ENCODE measurements around the gene RBMS3.
"Not testable (repeated sequence)": the region's sequence is repeated elsewhere in the genome, so short reads cannot be mapped to it uniquely, and the experiment has no call there.

RBMS3 gene

DNA sequence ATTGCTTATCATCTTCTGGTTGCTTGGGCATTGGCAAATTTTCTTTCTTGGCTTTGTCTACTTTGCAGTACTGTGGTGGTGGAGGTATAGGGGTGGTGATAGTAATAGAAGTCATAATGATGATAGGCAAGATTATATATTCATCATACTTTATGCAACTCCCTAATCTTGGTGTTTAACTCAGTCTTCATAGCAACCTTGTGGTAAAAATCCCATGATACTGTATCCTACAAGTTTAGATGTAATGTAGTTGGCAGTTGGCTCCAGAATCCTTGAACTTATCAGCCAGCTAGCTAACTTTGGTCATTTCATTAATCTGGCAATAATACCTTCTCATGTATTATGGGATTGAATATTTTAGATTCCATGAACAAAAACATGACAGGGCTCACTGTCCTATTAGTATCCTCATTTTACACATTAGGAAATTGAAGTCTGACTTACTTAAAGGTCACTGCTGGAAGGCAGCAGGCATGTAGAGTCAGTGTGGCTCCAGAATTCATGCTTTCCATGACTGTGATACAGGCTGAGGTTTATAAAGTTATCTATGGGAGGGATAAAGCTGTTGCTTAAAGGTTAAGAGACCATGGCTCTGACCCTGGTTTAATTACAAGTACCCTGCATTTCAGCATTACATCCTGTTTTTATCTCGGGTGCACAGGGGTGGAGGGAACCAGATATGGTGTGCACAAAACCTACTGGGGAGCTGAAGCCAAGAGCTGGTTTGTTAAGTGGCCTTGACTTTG is 33.3 kb downstream of the RBMS3 start:
- DNase-seq: no peak

DNA sequence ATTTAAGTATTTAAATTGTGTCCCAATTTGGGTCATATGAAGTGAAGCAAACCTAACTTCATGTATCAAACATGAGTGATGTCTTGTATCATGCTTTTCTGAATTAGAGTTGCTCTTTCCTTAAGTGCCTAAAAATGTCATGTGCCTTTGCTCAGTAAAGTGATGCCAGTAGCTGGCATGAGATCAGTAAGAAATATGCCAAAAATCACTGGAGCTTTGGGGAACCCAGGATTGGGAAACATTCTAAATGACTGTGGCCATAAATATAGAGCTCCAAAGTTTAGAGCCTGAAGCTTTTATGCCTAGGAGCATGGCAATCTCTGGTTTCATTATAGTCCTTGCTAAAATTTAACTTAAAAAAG is 33.8 kb downstream of the RBMS3 start:
- DNase-seq: no peak

DNA sequence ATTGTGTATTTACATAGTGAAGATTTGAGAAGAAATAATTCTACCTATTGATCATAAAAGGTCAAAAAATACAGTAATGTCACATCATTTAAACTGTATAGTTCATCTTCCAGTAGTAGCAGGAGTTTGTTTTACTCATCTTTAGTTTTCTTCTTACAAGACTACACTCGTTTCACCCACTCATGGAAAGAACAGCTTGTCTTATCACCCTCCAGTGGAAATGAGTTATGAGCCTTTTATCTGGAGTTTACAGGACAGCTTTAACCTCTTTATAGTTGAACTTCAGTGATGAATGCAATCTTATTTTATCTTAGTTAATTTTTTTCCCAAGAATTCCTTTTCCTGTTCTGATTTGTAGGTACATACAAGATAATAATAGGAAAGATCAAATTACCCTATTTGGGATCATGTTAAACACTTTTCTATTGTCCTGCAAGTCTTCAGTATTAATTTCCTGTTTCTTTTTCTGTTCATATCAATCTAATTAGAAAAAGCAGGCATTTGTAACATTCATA is 36.8 kb downstream of the RBMS3 start:
- DNase-seq: no peak

DNA sequence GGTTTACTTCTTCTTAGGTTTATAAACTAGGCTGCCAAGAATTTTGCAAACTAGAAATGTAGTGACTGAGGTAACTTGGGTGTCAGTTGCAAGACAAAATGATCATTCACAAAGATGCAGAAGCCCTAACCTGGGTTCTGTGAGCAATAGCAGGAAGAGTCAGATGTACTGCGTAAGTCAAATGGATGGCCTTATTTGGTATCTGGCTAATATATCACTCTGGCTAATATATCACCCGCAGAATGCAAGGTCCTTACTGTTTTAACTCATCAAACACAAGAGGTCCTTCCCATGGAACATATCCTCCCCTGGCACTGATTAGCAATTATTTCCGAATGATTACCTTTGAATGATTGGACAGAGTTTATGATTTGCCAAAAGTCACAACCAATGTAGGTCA is 37.4 kb downstream of the RBMS3 start:
- DNase-seq: no peak

DNA sequence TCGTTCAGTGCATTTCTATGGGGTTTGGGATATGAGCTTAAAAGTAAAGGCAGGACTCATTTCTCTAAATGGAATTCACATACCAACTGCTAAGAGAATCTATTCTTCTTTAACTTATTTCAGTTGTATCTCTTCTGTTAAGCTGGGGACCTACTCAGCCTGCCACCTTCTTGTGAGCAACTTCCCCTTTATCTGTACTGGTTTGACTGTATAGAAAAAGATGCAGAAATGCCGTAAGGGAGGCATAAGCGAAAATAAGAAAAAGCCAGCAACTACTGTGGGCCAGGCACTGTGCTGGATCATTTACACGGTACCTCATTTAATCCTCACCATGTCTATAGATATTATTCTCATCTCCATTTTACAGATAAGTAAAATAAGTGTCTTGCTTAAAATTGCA is 38.4 kb downstream of the RBMS3 start:
- DNase-seq: no peak

DNA sequence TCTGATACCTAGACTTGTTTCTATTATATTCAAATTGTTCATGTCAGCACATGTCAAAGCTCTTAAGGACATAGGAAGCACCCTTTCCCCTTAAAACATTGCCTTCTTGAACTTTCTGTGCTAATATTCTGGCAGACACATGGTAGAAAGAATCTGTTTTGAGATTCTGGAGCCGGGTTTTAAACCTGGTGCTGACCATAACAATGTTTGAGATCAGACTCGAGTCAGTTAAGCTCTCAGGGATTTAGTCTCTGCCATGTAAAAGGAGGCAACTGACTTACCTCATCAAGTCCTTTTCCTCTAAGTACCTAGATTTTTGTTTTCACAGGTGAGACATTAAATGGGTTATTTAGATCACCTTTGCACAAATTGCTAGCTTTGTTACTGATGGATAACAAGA is 38.9 kb downstream of the RBMS3 start:
- DNase-seq: no peak

DNA sequence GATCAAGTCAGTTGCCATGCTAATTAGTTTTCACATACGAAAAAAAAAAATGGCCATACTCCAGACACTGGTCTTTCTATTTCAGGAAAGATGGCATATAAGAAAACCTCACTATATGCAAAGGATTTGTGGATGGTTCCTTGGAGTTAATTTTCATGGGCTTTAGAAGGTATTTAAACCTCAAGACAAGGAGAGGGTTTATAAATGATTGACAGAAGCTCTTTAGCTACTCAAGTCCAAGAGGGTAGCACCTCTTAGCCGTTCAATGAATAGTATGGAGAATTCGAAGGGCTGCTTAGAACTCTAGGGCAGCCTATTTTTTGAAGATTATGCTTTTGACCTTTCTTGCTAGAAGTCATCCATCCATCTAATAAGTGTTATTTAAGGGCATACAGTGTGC is 41.7 kb downstream of the RBMS3 start:
- no peak for DNase-seq

DNA sequence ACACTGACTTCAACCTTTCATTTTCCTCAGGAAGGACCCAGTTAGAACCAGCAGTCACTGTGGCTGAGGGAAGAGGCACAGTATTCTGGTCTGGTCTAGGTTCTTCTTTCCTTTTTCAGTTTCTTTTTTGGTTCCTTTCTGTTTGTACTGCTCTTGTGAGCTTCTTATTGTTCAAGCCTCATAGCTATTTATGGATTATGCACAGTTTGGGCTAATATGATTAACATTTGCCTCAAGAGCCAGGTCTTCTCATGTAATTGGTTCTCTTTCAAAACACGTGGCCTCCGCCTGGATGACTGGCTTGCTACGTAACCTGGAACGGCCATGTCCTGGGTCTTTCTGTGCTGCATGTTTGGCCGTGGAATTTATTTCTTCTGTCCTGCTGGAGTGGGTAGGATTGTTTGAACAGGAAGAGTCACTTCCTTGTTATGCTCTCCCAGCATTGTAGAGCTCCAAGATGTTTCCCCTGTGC is 43.3 kb downstream of the RBMS3 start:
- no peak for DNase-seq

DNA sequence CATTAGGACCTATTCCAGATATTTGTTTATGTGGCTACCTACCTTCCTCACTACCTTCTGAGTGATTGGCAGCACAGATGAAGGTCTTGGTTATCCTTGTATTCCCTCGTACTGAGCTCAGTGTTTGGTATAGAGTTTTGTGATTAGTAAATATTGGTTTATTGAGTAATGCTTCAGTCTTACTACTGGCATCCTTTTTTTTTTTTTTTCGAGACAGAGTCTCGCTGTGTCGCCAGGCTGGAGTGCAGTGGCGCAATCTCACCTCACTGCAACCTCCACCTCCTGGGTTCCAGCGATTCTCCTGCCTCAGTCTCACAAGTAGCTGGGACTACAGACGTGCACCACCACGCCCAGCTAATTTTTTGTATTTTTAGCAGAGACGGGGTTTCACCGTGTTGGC is 45.7 kb downstream of the RBMS3 start:
- not testable (repeated sequence) for DNase-seq

DNA sequence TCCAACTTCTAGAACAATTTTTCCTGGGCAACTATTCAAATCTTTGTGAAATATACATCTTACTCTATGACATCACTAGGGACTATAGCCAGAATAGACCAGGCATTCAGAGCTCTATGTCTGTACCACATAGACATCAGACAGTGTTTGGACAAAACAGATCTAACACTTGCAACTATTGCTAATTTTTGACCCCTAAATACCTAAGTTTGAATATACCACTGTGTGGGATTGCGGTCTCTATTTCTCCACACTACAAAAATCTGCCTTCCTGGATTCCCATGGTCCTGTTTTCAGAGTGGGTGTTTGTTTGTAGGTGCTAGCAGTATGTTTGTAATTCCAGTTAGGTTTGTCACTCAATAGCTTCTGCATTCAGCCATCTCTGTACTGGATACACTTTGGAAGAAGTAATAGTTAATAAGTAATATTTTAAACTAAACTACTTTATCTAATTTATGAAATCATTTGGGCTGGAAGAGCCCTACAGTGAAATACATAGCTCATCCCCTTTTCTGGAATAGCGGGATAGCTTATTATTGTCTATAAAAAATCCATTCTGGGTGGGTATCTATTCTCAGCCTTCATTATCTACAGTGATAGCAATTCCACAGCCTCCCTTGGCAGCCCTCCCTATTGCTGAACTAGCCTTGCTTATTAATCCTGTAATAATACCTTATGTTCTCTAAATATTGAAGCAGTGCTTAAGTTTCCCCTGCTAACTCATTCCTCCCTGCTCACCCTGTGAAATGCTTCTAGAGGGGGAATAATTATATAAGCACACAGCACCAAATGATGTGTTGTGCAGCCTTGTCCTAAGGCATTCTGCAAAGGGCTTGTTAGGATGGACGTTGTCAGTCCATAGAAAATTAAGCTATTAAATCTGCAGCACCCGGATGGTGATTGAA is 49.4 kb downstream of the RBMS3 start:
- DNase-seq: no peak

DNA sequence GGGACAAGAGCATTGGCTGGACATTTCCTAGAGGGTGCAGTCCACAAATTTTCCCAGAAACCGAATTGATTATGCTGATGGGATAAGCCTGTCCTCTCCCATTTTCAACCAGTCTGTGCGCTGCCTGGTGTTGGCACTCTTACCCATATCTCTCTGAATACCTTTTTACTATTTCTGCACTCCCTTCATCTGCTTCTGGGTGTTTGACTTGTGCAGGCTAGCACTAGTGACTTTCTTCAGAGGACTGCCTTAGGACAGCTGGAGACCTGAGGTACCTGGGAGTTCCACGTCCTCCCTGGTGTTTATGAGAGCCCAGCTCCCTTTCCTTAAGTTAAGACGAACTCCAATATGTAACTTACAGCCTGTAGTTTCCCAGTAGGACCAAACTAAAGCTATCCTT is 50.2 kb downstream of the RBMS3 start:
- no peak for DNase-seq

DNA sequence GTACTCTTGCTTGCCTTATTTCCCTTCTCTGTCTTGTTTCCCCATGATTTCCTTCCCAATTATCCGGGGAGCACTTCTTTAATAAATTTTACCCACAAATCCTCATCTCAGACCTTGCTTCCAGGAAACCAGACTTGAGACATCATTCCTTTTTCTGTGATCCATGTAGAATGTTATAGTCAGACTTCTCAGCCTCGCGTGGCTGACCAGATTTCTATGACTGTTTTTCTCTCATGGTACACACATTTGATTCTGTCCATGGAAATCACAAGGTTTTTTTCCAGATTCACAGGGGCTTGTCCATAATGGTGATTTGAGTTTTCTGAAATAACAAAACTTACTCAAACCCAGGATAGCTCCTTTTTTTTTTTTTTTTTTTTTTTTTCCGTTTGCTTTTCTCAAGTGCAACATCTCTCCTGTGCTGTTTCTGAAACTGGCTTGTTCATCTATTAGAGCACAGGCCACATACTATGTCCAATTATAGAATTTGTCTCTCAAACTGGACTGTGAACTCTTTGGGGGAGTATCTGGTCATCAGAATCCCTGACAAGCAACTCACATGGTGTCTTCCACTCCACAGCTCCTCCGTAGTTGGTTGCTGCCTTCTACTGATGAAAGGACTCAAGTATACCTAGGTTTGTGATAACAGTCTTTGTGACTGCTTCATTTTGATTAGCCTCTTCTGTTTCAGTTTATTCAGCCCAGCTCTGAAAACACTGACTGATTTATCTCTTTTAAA is 50.8 kb downstream of the RBMS3 start:
- no peak for DNase-seq

DNA sequence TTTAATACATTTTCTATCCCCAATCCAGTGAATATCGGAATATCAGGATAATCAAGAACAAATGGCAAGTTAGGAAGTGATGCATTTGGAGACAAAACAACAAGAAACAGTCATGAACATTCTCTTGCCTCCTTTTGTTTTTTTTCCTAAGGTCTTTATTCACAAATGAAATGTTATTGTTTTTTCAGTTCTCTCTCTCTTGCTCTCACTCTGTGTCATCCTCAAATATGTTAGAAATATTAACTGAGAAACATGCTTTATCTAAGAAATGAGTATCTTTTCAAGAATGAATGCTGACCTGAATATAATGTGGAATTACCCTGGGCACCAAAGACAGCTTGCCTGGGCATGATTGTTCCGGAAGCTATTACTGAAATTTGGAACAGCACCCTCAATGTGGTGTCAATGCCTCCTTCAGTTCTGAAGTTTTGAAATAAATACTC is 51.3 kb downstream of the RBMS3 start:
- no peak for DNase-seq

DNA sequence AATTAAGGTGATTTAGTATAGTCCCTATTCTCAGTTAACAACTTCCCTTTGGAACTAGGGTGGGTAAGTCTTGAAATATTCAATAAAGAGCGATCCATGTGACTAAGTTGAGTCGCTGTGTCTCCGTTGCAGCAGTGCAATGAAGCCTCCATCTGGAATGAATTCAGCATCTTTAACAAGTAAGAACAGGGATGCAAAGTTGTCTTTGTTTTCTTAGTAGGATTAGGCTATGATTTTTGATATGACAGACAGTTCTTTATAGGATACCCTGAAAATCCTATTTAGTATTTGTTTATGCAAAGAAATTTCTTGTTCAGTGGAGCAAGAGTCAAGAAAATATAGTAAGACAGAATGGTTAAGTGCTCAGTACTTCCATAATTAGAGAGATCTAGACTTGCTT is 52.7 kb downstream of the RBMS3 start:
- no peak for DNase-seq

DNA sequence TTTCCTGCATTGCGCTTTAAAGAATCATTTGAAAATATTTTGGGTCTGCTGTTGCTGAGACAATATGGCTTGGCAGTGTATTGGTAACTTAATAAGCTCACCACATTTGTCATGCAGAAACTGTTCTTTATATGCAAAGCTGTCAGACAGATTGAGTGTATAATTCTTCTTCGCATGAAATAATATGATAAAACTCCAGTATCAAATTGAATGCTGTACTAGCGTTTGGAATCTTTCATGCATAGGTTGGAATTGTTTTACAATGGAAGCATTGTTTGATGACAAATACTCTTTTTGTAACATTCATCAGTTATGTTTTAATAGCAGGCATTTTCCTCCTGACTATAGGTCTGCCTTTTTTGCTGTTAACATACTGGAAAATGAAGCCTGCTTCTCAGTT is 53.8 kb downstream of the RBMS3 start:
- no peak for DNase-seq

DNA sequence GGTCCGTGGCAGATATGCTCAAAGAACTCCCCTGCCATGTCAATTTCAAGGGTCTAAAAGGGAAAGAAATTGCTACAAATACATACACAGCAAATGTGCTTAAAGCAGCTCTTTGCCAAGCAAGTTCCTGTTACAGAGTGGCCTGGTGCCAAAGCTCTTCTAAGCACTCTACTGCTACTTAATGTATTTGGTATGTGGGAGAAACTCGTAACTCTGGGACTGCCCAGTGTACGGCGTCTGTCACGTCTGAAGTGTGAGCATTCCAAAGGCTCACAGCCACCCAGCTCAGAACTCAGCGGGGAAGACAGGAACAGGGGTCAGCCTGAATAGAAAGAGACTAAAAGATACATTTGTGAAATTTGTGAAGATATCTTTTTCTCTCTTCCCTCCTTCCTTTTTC is 54.6 kb downstream of the RBMS3 start:
- no peak for DNase-seq

DNA sequence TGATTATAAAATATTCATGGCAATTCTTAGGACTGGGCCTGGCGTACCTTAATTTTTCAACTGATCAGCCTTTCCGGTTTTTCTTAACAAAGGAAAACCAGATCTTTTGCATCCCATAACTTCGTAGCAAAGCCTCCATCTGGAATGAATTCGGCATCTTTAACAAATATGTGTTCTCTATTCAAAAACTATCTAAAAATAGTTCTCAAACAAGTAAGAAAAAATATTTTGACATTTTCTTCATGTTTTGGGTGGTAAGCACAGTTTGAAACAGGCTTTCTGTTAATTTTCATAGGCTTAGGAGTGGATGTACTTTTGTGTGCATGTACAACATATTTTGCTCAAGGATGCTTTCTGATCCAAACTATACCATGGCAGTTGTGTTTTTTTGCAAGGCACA is 55.1 kb downstream of the RBMS3 start:
- DNase-seq: no peak

DNA sequence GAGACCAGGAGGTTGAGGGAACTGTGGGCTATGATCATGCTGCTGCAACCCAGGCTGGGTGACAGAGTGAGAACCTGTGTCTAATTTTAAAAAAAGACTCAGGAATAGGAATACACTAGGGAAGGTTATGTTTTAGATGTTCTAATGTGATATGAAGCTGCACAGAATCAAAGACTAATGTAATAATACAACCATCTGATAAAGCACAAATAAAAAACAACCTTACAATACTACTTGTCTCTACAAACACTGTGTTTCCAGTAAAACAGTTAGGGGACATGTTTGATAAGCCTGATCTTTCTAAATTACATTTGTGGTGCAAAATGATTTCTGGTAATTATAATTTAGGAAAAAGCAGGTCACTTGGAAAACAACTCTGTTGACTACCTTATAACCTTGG is 56.7 kb downstream of the RBMS3 start:
- no peak for DNase-seq

DNA sequence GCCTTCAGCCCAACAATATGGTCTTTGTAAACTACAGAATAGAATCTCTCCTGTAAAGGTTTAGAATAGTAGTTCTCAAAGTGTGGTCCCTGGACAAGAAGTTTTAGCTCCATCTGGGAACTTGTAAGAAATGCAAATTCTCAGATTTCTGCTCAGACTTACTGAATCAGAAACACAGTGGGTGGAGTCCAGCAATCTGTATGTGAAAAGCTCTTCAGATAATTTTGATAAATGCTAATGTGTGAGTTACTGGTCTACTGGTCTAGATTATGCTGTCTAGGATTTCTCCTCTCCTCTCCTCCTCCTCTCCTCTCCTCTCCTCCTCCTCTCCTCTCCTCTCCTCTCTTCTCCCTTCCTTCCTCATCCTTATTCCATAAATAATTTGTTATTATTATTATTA is 57.5 kb downstream of the RBMS3 start:
- DNase-seq: no peak

DNA sequence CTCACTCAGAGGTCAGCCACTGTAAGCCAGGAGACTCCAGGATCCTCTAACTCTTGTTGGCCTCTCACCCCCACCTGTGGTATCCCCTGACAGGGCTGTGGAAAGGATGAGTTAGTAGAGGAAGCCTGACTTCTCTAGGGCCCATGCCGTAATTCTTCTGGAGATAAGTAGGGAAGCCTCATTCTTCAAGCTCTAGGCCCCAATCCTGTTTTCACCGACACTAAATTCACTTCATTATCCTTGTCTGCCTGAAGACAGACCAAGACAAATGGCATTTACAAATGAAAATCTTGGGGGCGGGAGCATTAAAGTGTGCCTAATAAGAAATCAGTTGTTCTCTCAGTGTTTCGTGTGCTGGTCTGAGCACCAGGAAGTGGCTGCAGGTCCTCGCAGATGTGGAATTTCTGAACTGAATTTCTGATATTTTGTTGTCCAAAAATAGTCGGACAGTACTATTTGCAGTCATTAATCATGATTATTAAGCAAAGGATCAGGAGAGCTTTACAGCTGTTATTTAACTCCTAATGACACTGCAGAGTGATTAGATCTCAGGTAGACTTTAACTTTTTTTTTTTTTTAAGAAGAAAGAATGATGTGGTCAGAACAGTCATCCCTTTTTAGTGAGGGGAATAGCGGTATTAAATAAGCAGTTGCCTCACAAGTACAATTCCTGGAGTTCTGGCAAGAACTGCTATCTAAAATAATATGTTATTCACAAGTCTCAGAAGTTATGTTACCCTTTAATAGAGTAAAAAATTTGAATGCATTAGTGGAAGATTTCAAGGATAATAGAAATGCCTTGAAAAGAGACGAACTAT is 58.4 kb downstream of the RBMS3 start:
- DNase-seq: no peak

DNA sequence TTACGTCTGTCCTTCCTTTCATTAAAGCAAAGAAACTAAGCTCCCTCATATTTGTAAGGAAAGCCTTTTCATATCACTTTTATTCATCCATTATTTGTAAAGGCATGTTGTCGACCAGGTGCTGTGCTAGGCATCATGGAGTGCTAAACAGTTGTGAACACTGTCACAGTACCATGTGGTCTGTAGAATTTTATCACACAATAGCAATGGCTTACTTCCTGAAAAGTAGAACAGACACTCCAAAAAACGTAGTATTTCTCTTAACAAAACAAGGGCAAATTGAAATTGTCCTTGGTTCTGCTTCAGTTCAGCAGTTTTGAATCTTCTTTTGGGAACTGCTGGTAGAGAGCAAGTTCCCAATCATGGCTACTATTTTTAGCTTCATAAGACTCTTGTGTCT is 63.3 kb downstream of the RBMS3 start:
- no peak for DNase-seq

DNA sequence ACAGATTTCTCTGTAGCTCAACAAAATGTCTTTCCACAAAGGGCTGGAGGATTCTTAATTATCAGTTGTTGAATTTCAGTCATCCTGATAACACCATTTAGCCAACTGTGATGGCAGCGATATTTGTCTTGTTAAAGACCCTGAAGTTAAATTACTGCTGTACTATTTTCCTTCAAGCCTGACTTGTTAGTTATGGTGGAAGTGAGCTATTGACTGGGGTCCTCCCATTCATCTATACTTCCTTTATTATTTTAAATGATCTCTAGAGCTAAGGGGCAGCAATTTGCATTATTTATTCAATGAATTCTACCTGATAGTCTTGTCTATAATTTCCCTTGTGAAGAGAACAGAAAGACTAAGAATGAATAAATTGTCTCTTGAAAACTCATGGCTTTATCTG is 64.1 kb downstream of the RBMS3 start:
- no peak for DNase-seq

All from T-helper 2 cell (primary cell).